A673 (cell line): ENCODE results near the gene MORC1. TPM values are rescaled to one million over a fixed set of nuclear protein-coding genes. Genes with fewer than 3 reads are reported as not detected.

ENCODE experiments used
- BruUV-seq: library from RNA; stranded (reverse); fragments of 400-500 nt; replicated peaks from 2 replicates; lab custom pipeline; 2021; lab: Mats Ljungman, UMichigan
- CTCF ChIA-PET: fragments of 300-600 bp; sonication (Branson Sonifier 250); formaldehyde crosslinking; loops from one replicate; lab custom pipeline; 2022; ENCODE audit warnings: antibody characterized with exemption; lab: Charles Lee
- POLR2A ChIA-PET: fragments of 300-600 bp; sonication (Branson Sonifier 250); formaldehyde crosslinking; loops from one replicate; lab custom pipeline; 2022; ENCODE audit warnings: antibody characterized with exemption; ENCODE audit not compliant: low non-redundant PET; lab: Charles Lee
- DNase-seq: peaks from one replicate; pipeline ENCODE4 v3.0.0-alpha.2; 2015; ENCODE audit warnings: low spot score
- H3K27ac ChIP-seq: fragments of 200-600 bp; sonication (generic); 2 replicates; pipeline ENCODE4 v1.5.1; 2016; ENCODE audit warnings: mixed run types, low read depth, mild to moderate bottlenecking, mixed read lengths, antibody characterized with exemption, low read length; ENCODE audit not compliant: poor library complexity, severe bottlenecking
- H3K27me3 ChIP-seq: fragments of 200-600 bp; sonication (generic); replicated peaks from 2 replicates; pipeline ENCODE4 v1.6.1; 2017; ENCODE audit warnings: mixed run types, low read depth, mild to moderate bottlenecking, mixed read lengths, antibody characterized with exemption, low read length; ENCODE audit not compliant: insufficient read depth, poor library complexity
- H3K36me3 ChIP-seq: fragments of 200-600 bp; sonication (generic); 2 replicates; pipeline ENCODE4 v1.6.1; 2016; ENCODE audit warnings: mixed run types, mild to moderate bottlenecking, mixed read lengths, antibody characterized with exemption, low read length; ENCODE audit not compliant: insufficient read depth, poor library complexity, severe bottlenecking
- H3K4me1 ChIP-seq: fragments of 200-600 bp; sonication (generic); 2 replicates; pipeline ENCODE4 v1.6.1; 2017; ENCODE audit warnings: mixed run types, mild to moderate bottlenecking, mixed read lengths, antibody characterized with exemption, low read length; ENCODE audit not compliant: insufficient read depth, poor library complexity, severe bottlenecking
- H3K4me3 ChIP-seq: fragments of 200-600 bp; sonication (generic); 2 replicates; pipeline ENCODE4 v1.5.1; 2016; ENCODE audit warnings: low read depth, mixed run types, mild to moderate bottlenecking, mixed read lengths, low read length; ENCODE audit not compliant: poor library complexity, severe bottlenecking
- H3K9me3 ChIP-seq: fragments of 200-600 bp; sonication (generic); 2 replicates; pipeline ENCODE4 v1.6.1; 2016; ENCODE audit warnings: mixed run types, low read depth, mild to moderate bottlenecking, mixed read lengths, antibody characterized with exemption, low read length; ENCODE audit not compliant: poor library complexity, severe bottlenecking
- CTCF ChIP-seq: fragments of 300-800, 200-600 bp; sonication (generic); conservative IDR thresholded peaks from 2 replicates; pipeline ENCODE4 v1.5.1; 2017; ENCODE audit warnings: low read depth, mild to moderate bottlenecking, antibody characterized with exemption, low read length, moderate library complexity, mixed read lengths
- EZH2 ChIP-seq: fragments of 200-600 bp; sonication (generic); IDR thresholded peaks from 2 replicates; pipeline ENCODE4 v1.6.1; 2017; ENCODE audit warnings: borderline replicate concordance, low read depth, mild to moderate bottlenecking, mixed read lengths, antibody characterized with exemption, low read length; ENCODE audit not compliant: poor library complexity, severe bottlenecking
- intact Hi-C: fragments of 100-400 bp; cut with micrococcal nuclease; formaldehyde crosslinking; loops from one replicate; pipeline ENCODE4 v1.10.0; 2022; ENCODE audit not compliant: unreplicated experiment
- total RNA-seq: library from RNA; stranded (reverse); gene quantifications from 2 replicates; pipeline ENCODE4 v1.2.3, GENCODE V29; 2021

Gene MORC1
- total RNA-seq, 1 experiment from 2014 or later: 0.88 TPM

- H3K4me1 ChIP-seq: no peaks in the 10 kb centered on the region
- ChIA-PET POLR2A (no interaction called here), CTCF (no interaction called here)
- H3K4me3 ChIP-seq: no peak overlapping the region
- H3K27me3 ChIP-seq: no peaks in the 10 kb centered on the region
- no peaks in the 10 kb centered on the region for H3K36me3 ChIP-seq
- TF ChIP-seq CTCF (no peak), EZH2 (no peak)
- H3K27ac ChIP-seq: no peak overlapping the region
- BruUV-seq: no TSS peak
- DNase-seq: no peak
- no peaks in the 10 kb centered on the region for H3K9me3 ChIP-seq
- intact Hi-C loops: no loop called here
Observed at GRCh38 chr3:109093561-109093960, 24.4 kb downstream of the MORC1 start.

- no peaks in the 10 kb centered on the region for H3K36me3 ChIP-seq
- intact Hi-C loops: no loop called here
- no peaks in the 10 kb centered on the region for H3K9me3 ChIP-seq
- H3K4me1 ChIP-seq: no peaks in the 10 kb centered on the region
- POLR2A ChIA-PET: no interaction called here
- H3K4me3 ChIP-seq: no peak overlapping the region
- H3K27me3 ChIP-seq: no peaks in the 10 kb centered on the region
- CTCF ChIA-PET: no interaction called here
- no peak for DNase-seq
- H3K27ac ChIP-seq: no peak overlapping the region
- TF ChIP-seq EZH2 (no peak), CTCF (no peak)
- BruUV-seq: no TSS peak
Observed at GRCh38 chr3:109091846-109092245, 26.1 kb downstream of the MORC1 start.

DNA sequence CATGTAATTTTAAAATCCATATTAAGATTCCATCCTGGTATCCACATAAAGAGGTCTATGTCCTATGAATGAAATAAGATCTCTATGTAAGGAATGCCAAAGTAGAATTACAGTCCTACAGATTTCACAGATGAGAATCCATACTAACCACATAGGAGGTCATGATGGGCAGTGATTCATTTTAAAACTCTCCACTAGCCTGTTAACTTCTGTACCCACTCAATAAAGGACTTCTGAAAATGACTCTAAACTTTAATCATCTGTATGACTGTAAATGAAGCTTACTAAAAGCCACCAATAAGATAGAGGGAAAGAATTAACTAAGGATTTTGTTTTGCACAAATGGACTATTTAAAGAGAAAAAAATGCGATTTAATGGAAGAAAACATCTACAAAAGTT lies 28.7 kb downstream of the MORC1 start:
- Histone ChIP-seq H3K4me3 (no peak overlapping the region), H3K9me3 (no peaks in the 10 kb centered on the region), H3K36me3 (no peaks in the 10 kb centered on the region), H3K4me1 (no peaks in the 10 kb centered on the region), H3K27me3 (no peaks in the 10 kb centered on the region), H3K27ac (no peak overlapping the region)
- ChIA-PET CTCF (no interaction called here), POLR2A (no interaction called here)
- no TSS peak for BruUV-seq
- TF ChIP-seq CTCF (no peak), EZH2 (no peak)
- intact Hi-C loops: loop anchor here (10.0 kb wide), 1 partner anchor 594 kb away; no protein-coding TSS in a partner anchor
- DNase-seq: no peak
